ENCODE results near the gene LMNTD2.
A peak's percentile ranks its signal among the peaks of the same experiment; 100 is the strongest.
"Not testable (repeated sequence)": the region's sequence is repeated elsewhere in the genome, so short reads cannot be mapped to it uniquely, and the experiment has no call there.

Gene LMNTD2

GRCh38 chr11:587546-587945, 27.0 kb upstream of the LMNTD2 start:
- DNase-seq, result no peak

DNA sequence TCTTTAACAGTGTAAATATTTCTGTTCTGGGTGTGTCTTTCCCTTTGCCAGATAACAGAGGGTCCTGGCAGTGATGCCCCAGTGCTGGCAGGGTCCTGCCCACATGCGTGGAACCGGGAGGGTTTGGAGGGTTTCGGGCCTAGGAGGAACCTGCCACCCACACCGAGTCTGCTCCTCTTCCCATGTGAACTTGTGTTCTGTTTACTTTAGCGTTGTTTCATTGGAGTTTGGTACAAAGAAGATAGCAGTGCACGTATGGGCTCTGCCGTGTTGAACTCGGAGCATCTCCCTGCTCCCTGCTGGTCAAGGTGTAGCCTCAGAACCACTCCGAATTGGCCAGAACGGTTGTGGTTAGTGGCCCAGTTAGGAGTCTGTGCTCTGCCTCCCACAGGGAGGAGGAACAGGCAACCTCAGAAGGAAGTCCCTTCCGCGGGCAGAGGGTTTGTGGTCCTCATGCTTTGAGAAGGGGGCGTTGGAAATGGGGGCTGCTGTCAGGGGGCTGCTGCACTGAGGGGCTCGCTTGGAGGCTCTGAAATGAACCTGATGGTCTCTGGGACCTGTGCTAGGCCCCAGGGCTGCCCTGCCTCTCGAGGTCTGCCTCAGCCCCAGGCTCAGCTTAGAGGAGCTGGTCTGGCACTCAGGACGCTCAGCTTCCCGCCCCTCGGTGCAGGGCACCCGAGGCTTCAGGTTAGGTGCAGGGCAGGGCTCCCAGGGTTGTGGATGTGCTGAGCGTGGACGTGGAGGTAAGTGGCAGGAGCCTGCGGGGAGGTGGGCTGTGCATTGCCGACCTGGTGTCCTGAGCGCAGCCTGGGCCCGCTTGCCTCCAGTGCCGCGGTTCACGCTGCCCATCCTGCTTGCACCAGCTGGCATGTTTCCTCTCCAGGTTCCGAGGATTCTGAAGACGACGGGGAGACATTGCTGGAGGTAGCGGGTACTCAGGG, 26.1 kb upstream of the LMNTD2 start:
- DNase-seq, result no peak

GRCh38 chr11:584287-584686, 23.7 kb upstream of the LMNTD2 start:
- DNase-seq, result no peak

- no peak for DNase-seq
Measured at GRCh38 chr11:581752-582151, 21.2 kb upstream of the LMNTD2 start.

GRCh38 chr11:581342-581741, 20.8 kb upstream of the LMNTD2 start:
- DNase-seq, result no peak

DNA sequence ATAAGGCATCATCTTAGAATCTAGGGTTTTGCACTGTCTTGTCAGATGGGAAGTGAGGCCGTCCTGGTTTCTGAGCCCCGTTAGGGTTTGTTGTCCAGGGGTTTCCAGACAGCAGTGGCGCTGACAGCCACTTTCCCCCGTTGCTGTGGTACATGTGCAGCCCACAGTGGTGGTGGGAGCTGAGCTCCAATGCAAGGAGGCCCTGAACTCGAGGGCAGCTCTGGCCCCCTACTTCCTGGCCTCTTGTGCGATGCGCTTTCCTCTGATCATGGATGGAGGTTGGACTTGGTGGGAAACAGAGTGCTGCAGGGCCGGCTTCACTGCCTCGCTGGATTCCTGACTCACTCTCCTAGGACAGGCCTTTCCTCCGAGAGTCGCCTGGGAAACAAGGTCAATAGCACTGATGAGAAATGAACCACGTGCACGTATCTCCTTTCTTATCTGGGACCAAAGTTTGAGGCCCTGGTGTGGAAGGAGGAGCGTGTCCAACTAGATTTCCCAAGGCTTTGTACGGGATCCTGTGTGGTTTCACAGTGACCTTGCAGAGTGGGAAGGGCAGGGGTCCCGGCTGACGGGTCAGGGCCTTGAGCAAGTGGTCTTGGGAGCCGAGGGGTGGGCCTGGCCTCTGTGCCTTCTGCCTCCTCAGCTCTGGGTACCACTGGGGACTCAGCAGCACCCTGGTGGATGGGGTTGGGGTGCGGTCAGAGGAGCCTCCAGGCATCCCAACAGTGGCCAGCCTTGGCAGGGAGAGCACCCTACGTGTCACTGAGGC, 19.5 kb upstream of the LMNTD2 start:
- DNase-seq, result no peak

GRCh38 chr11:578276-579035, 17.9 kb upstream of the LMNTD2 start:
- DNase-seq, result no peak

DNA sequence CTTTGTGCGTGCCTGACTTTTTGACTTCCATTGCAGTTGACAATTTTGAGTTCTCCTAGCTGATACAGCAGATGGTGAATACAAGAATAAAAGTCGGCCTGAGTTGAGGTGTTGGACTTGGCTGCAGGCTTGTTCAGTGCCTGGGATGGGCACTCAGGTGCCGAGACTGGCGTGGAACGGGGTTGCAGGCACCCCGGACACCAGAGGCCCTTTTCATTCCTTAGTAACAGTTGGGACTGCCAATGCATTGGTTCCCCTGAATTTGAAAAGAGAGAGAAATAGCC, 17.0 kb upstream of the LMNTD2 start:
- DNase-seq, result no peak

DNA sequence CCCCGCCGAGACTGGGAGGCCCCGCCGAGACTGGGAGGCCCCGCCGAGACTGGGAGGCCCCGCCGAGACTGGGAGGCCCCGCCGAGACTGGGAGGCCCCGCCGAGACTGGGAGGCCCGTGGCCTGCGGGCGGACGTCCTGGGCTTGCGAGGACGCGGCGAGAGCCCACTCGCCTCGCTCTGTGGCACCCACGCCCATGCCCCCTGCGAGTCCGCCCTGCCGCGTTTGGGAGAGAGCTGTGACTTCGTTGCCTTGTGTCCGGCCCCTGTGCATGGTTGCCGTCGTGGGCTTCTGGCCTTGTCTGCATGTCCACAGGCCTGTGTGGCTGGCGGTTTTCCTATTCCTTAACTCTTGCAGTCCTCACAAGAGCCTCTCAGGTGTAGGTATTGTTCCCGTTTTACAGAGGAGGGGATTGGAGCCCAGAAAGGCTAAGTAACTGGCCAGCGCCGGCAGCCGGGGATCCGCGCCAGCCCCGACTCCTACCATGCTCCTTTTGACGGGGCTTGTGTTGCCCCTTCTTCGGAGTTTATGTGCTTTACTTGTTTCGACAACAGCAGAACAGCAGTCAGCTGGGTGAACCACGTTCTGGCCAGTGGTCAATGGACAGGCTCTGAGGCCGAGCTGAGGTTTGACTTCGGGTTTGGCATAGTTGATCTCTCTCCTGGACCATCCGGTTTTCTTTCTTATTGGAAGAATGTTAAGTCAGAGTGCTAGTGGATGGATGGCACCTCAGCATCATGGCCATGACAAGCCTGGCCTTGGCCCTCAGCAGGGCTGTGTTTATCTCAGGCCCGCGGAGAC, 16.5 kb upstream of the LMNTD2 start:
- DNase-seq, result no peak

- peak; percentile 85 for DNase-seq
Measured at GRCh38 chr11:575996-576768, 15.6 kb upstream of the LMNTD2 start, which contains the start of gene PHRF1. Gene PHRF1 (plus strand): TSS chr11:576470. CDS start chr11:581513, 5,043 bp downstream.

- no peak for DNase-seq
Measured at GRCh38 chr11:575313-575995, 14.9 kb upstream of the LMNTD2 start.

- DNase-seq, result no peak
Measured at GRCh38 chr11:574632-575312, 14.2 kb upstream of the LMNTD2 start.

GRCh38 chr11:574031-574570, 13.6 kb upstream of the LMNTD2 start:
- not testable (repeated sequence) for DNase-seq

DNA sequence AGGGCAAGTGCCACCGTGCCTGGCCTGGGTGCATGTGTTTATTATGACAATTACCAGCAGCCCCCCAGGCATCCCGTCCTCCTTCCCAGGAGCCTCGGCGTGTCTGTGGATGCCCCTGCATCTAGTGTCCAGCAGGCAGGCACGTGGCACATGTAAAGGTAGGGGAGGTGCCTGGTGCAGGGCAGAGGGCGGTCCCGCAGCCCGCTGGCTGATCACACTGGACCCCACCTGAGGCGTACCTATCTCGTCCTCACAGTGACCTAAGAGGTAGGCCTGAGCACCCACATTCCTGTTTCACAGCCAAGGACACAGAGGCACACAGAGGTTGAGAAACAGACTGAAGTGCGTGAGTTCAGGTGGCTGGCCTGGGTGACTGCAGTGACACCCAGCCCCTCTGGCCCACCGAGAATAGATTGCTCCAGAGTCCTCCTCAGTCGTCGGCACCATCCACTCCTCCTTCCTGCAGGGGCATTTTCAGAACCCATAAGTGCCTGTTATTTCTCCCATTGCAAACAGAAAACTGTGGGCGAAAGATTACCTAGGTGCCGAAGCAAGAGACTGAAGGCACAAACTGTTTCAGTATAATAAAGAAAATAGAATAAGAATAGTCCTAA, 12.7 kb upstream of the LMNTD2 start:
- DNase-seq, result no peak

GRCh38 chr11:571802-572185, 11.3 kb upstream of the LMNTD2 start:
- no peak for DNase-seq

DNA sequence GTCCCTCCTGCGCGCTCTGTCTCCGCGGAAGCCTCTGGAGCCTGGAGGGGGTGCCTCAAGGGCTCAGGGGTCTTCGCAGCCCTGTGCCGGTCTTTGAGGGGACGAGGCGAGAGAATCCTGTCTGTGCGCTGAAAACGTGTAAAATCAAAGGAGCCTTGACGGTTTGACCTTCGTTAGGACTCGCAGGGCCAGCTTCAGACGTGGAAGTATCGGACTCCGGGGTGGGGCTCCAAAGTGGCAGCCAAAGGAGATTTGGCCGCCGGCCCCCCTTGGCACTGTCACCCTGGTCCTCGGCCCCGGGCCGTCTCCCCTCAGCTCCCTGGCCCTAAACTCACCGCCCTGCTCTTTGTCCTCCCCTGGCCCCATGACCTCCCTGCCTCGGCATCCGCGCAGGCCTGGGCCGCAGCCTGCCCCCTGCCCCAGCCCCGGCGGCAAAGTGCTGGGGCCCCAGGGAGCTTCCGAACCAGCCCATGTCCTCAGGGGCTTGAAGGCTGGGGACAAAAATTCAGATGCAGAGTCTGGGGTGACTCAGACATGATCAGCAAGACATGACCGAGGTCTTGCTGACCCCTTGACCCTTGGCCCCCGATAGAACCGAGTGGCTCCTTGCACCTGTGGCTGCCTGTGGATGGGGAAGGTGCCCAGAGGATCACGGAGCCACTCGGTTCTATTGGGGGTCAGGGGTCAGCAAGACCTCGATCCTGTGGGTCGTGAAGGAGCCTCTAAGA, 8.8 kb upstream of the LMNTD2 start:
- no peak for DNase-seq

- peak; percentile 95 for DNase-seq
Measured at GRCh38 chr11:568306-569157, 8.0 kb upstream of the LMNTD2 start.

Data from GDM1 (cell line).